DMS79 treated with DMSO at 0.1 percent for 48 hours (cell line): ENCODE results near the gene PPP6R3.
"Not testable (repeated sequence)": the region's sequence is repeated elsewhere in the genome, so short reads cannot be mapped to it uniquely, and the experiment has no call there.

Source experiments
- DNase-seq: peaks from one replicate; lab custom pipeline; 2025; lab: John Stamatoyannopoulos, UW

Gene PPP6R3

DNA sequence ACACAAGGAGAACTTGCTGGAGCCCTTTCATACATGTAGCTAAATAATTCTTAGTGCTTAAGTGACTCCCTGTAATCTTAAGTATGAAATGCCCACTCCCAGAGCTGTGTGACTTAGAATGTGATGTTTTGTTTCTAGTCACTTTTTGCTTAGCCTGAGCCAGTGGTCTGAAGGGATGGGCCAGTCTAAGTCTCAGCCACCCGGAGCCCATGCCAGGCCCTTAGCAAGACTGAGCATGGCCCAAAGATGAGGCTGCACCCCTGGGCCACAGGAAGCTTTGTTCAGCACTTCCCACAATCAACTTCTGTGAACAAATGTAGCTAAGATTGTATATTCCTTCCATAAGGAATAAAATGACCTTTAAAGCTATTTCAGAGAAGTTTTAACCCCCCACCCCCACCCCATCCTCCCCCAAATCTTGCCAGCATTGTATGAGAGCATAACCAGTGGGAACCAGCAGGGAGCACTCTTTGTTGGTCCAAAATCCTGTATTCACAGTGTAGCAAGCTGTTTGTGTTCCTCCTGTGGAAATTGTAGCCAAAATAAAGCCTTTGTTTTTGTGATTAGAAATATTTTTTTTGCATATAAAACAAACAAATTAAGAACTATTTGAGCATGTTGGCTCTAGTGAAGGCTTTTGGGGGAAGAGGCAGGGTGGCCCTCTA is 150.0 kb downstream of the PPP6R3 start:
- no peak for DNase-seq

- no peak for DNase-seq
Observed at GRCh38 chr11:68615657-68616056, 155.1 kb downstream of the PPP6R3 start.

DNA sequence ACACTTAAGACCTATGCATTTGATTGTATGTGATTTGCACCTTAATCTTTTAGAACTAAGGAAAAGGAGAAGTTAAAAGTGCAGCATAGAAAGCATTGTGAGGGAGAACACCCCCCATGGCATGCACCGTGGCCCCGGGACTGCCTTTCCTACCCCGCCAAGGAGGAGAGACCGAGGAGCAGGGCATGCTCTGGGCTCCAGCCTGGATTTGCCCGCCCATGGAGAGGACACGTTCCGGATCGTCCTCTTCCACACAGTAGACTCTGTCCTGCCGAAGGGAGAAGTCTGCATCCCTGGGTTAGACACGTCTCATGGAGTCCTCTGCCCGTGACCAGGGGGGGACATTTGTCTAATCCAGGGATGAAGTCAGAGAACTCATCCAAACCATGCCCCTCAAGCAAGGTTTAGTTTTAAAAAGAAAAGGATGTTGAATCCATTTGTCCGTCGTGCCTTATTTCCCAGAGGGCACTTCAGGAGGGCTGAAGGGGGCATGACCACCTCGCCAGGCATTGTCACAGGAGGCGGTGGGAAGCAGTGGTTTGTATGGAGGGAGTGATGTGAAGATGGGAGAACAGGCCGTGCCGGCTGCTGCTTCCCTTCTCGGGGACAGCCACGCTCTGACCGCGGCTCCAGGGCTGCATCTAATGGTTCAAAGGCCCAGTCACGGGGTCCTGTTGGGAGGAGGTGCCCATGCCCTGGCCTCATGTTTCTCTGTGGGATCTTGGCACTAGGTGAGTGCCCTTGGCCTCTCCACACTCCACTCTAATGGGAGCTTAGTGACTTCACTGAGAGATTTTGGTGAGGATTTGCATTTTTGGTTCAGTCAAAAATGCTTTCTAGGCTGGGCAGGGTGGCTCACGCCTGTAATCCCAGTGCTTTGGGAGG is 157.6 kb downstream of the PPP6R3 start:
- no peak for DNase-seq

DNA sequence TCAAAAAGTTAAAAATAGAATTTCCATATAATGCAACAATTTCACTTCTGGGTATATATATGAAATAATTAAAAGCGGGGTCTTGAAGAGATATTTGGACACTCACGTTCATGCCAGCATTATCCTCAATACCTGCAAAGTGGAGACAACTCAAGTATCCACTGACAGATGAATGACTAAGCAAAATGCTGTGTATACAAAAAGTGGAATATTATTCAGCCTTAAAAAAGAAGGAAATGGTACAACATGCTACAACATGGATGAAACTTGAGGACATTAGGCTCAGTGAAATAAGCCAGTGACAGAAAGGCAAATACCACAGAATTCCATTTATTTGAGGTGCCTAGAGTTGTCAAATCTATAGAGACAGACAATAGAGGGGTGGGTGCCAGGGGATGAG is 161.3 kb downstream of the PPP6R3 start:
- no peak for DNase-seq

- not testable (repeated sequence) for DNase-seq
Observed at GRCh38 chr11:68623706-68624105, 163.2 kb downstream of the PPP6R3 start.

- DNase-seq = not testable (repeated sequence)
Observed at GRCh38 chr11:68625069-68625468, 164.5 kb downstream of the PPP6R3 start.

DNA sequence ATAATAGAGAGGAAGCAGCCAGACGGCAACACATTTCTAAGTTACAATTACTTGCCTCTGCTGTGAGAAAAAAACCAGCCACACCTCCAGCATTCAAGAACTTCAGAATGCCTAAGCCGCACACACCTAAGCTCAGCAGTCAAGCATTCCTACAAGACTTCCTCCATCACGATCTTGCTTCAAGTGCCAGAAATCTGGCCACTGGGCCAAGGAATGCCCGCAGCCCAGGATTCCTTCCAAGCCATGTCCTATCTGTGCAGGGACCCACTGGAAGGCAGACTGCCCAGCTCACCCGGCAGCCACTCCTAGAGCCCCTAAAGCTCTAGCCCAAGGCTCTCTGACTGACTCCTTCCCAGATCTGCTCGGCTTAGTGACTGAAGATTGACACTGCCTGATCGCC is 165.7 kb downstream of the PPP6R3 start:
- not testable (repeated sequence) for DNase-seq

- DNase-seq = not testable (repeated sequence)
Observed at GRCh38 chr11:68628837-68629236, 168.3 kb downstream of the PPP6R3 start.

DNA sequence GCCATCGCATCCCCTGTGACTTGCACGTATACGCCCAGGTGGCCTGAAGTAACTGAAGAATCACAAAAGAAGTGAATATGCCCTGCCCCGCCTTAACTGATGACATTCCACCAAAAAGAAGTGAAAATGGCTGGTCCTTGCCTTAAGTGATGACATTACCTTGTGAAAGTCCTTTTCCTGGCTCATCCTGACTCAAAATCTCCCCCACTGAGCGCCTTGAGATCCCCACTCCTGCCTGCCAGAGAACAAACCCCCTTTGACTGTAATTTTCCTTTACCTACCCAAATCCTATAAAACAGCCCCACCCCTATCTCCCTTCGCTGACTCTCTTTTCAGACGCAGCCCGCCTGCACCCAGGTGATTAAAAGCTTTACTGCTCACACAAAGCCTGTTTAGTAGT is 171.8 kb downstream of the PPP6R3 start:
- DNase-seq = not testable (repeated sequence)

GRCh38 chr11:68632802-68633201 is 172.2 kb downstream of the PPP6R3 start:
- DNase-seq = peak; percentile 13

DNA sequence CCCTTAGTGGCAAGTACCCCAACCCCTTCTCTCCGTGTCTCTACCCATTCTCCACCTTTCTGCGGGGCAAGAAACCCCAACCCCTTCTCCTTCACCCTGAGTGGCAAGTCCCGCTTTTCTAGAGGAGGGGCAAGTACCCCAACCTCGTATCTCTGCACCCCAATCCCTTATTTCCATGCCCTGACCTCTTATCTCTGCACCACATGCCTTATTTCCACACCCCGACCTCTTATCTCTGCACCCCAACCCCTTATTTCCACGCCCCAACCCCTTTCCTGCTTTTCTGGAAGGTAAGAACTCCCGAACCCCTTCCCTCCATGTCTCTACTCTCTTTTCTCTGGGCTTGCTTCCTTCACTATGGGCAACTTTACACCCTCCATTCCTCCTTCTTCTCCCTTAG is 174.1 kb downstream of the PPP6R3 start:
- DNase-seq = not testable (repeated sequence)

DNA sequence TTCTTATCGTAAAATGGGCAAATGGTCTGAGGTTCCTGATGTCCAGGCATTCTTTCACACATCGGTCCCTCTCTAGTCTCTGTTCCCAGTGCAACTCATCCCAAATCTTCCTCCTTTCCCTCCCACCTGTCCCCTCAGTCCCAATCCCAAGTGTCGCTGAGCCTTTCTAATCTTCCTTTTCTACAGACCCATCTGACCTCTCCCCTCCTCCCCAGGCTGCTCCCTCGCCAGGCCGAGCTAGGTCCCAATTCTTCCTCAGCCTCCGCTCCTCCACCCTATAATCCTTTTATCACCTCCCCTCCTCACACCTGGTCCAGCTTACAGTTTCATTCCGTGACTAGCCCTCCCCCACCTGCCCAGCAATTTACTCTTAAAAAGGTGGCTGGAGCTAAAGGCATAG is 174.6 kb downstream of the PPP6R3 start:
- not testable (repeated sequence) for DNase-seq

DNA sequence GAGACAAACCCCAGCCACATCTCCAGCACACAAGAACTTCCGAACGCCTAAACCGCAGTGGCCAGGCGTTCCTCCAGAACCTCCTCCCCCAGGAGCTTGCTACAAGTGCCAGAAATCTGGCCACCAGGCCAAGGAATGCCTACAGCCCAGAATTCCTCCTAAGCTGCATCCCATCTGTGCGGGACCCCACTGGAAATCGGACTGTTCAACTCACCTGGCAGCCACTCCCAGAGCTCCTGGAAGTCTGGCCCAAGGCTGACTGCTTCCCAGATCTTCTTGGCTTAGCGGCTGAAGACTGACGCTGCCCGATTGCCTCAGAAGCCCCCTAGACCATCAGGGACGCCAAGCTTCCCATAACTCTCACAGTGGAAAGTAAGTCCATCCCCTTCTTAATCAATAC is 175.3 kb downstream of the PPP6R3 start:
- DNase-seq = not testable (repeated sequence)

- DNase-seq = not testable (repeated sequence)
Observed at GRCh38 chr11:68639322-68639721, 178.8 kb downstream of the PPP6R3 start.

DNA sequence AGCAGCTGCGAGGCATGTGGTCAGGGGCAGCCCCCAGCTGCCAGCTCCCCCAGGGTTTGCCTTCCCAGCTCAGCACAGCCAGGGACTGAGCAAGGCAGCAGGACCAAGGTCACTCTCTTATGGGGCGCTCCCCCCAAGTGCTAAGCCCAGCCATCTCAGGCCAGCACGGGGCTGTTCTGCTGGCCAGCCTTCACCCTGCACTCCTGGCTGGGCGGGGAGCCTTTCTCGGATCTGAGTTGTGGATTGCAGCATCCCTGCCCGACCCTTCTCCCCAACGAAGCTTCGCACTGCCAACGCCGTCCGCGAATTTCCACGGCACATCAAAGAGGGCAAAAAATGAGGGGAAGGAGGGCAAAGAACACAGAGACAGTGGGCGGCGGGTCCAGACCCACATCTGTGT is 181.3 kb downstream of the PPP6R3 start:
- DNase-seq = no peak

DNA sequence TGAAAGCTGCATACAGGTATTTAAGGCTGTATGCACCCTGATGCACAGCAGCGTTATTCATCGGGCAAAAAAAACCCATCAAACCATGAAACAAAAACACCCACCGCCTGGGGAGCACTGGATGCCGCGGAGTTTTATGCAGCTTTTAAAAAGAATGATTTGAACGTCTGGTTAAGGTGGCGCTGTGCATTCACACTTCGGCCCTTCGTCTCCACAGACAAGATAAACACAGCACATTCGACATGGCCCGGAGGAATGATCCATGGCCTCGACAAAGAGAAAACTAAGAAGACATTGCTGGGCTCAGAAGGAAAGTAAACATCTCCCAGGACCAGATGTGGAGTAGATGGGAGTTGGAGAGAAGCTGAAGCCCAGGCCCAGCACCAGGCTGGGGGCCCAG is 183.0 kb downstream of the PPP6R3 start:
- DNase-seq = no peak

DNA sequence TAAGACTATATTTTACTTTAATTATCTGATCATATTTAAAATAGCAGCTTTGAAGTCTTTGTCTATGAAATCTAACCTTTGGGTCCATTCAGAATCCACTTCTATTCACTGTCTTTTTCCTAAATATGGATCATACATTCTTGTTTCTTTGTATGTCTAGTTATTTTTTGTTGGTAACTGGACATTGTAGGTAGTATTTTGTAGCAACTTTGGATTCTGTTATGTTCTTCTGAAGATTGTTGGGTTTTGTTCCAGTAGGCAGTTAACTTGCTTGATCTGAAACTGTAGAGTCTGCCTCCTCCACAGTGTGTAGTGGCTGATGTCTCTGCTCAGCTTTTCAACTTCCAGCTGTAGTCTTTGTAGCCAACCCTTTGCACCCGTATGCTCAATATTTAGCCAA is 186.3 kb downstream of the PPP6R3 start:
- no peak for DNase-seq

DNA sequence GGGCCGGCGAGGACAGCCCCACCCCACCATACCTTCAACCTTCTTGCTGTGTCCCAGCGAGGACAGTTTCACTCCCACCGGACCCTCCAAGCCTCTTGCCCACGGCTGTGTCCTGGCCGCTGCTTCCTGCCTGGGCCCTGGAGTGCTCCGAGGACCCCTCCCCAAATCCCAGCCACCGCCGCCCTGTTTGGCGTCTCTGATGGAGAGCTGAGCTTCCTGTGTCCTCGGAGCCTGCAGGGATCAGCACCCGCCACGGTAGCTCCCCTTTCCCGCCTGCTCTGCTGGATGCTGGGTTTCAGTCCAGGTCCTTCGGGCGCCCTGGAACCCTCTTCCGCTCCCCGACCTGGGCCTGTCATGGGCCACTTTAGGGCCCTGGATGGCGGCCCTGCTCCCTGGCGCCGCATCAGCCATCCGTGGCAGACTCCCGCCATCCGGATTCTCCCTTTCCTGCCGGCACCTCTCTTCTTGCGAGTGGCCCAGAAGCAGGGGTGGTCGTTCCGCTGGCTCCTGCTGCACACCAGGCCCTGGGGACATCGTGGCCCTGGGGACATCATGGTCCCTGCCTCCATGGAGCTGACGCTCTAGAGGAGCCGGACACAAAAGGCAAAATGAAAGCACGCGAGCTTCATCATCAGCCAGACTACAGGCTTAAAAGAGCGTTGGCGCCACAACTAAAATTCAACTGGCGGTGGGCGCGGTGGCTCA is 189.5 kb downstream of the PPP6R3 start:
- DNase-seq = no peak

DNA sequence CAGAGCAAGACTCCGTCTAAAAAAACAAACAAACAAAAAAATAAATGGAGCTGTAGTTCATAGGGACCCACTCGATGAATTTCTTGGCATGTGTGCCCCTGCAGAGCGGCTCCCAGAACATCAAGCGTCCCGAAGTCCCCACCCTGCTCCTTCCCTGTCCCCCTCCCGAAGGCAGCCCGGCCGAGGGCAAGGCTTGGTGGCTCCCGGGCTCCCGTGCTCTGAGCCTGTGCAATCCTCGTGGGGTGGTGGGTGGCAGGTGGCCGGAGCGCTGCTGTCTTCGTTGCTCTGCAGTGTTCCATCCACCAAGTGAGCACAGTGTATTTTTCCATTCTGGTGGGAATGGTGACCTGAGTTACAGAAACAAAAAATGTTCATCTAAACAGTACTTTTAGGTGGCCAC is 190.2 kb downstream of the PPP6R3 start:
- DNase-seq = no peak

DNA sequence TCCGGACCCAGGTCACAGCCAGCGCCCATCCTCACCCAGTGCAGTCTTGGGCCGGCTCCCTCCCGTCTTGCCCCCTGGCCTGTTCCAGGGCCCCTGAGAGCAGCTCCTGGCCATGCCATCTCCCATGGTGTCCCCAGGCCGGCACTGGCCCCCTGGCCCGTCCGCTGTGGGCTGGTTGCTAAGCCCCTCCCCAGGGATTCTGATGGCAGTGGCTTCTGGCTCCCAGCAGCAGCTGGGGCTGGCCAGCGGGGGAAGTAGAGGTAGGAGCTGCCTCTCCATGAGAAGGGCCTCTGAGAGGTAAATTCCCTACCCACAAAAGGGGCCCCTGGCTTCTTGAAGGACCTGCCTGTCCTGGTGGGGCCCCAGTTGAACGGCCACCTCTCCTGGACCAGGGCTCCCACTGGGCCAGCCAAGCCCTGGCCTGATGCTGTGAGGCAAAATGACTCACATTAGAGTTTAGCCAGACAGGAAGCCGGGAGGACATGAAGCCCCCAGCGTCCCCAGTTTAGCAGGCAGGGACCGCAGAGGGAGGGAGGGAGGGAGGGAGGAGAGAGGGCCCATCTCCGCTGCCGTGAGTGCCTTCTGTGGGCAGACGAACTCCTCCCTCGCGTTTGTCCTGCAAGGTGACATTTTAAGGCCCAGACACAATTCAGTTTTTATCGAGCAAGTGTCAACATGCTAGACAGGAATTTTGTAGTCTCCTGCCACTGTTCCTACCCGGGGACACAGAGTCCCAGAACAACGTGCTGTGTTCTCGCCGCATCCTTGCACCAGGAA is 190.8 kb downstream of the PPP6R3 start:
- DNase-seq = no peak

- DNase-seq = no peak
Observed at GRCh38 chr11:68651985-68652682, 191.6 kb downstream of the PPP6R3 start.
